Liver (tissue), 3 donors: ENCODE measurements around the gene IP6K3.

Experiments
- ATF3 ChIP-seq: IDR thresholded peaks from 2 replicates; pipeline ENCODE4 v1.6.1; 2016; ENCODE audit warnings: antibody characterized with exemption
- CTCF ChIP-seq: fragments of 150-350 bp; IDR thresholded peaks from 2 replicates; pipeline ENCODE4 v1.5.1; 2017; ENCODE audit warnings: improper control_type of control experiment, low read depth, low read length; ENCODE audit not compliant: missing input control
- EGR1 ChIP-seq, 2 donors: IDR thresholded peaks; 2 replicates each; pipeline ENCODE4 v1.6.1; 2016 to 2018; ENCODE audit warnings: antibody characterized with exemption in 2 of 2, low read depth in 2 of 2
- FOXA1 ChIP-seq: IDR thresholded peaks from 2 replicates; pipeline ENCODE4 v1.6.1; 2016; ENCODE audit warnings: antibody characterized with exemption
- RAD21 ChIP-seq, 2 donors: IDR thresholded peaks; 2 replicates each; pipeline ENCODE4 v1.6.1; 2016; ENCODE audit warnings: antibody characterized with exemption in 2 of 2, mild to moderate bottlenecking in 2 of 2
- TAF1 ChIP-seq: conservative IDR thresholded peaks from 2 replicates; pipeline ENCODE4 v1.6.1; 2016; ENCODE audit warnings: antibody characterized with exemption, mild to moderate bottlenecking
- TF ChIP-seq, protein P1 (sequence below): IDR thresholded peaks from 2 replicates; pipeline ENCODE4 v1.6.1; 2016; ENCODE audit warnings: antibody characterized with exemption, mild to moderate bottlenecking
- donor health status: healthy.
- donor health status: healthy.

DNA sequence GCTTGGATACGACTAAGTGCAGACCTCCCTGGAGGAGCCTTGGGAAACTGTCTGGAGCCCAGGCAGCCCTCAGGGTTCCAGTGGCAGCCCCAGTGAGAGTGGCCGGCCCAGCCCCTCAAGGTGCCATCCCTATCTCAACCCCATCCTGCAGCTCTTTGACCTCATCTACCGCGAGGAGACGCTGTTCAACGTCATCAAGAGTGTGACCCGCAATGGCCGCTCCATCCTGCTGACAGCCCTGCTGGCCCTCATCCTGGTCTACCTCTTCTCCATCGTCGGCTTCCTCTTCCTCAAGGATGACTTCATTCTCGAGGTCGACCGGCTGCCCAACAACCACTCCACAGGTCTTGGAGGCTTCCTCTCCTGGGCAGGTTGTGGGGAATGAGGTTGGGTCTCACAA is 55.9 kb downstream of the IP6K3 start:
- no peak for TF ChIP-seq ATF3
- TF ChIP-seq CTCF, result no peak
- TF ChIP-seq FOXA1, result no peak
- no peak for TF ChIP-seq EGR1 (IDR thresholded peaks at IDR 0.05; ENCODE audit: low read depth in 2 of 2)
- no peak for TF ChIP-seq TAF1
- TF ChIP-seq, protein P1, sequence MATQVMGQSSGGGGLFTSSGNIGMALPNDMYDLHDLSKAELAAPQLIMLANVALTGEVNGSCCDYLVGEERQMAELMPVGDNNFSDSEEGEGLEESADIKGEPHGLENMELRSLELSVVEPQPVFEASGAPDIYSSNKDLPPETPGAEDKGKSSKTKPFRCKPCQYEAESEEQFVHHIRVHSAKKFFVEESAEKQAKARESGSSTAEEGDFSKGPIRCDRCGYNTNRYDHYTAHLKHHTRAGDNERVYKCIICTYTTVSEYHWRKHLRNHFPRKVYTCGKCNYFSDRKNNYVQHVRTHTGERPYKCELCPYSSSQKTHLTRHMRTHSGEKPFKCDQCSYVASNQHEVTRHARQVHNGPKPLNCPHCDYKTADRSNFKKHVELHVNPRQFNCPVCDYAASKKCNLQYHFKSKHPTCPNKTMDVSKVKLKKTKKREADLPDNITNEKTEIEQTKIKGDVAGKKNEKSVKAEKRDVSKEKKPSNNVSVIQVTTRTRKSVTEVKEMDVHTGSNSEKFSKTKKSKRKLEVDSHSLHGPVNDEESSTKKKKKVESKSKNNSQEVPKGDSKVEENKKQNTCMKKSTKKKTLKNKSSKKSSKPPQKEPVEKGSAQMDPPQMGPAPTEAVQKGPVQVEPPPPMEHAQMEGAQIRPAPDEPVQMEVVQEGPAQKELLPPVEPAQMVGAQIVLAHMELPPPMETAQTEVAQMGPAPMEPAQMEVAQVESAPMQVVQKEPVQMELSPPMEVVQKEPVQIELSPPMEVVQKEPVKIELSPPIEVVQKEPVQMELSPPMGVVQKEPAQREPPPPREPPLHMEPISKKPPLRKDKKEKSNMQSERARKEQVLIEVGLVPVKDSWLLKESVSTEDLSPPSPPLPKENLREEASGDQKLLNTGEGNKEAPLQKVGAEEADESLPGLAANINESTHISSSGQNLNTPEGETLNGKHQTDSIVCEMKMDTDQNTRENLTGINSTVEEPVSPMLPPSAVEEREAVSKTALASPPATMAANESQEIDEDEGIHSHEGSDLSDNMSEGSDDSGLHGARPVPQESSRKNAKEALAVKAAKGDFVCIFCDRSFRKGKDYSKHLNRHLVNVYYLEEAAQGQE, result no peak
- no peak for TF ChIP-seq RAD21 (IDR thresholded peaks at IDR 0.05)
